Stimulated activated CD4-positive, alpha-beta T cell treated with anti-CD3 and anti-CD28 coated beads, Interleukin-4, amount 100 ng/mL, for 1 hour (primary cell): Measurements from ENCODE around the gene DNAAF5.

Experiments used
- DNase-seq: peaks from one replicate; pipeline ENCODE4 v3.0.0-alpha.2; 2020

The DNAAF5 gene

GRCh38 chr7:818031-818699 lies 91.7 kb downstream of the DNAAF5 start:
- DNase-seq, result no peak

- DNase-seq, result no peak
These were observed 93.8 kb downstream of the DNAAF5 start for GRCh38 chr7:820341-820740.

GRCh38 chr7:821688-822087 lies 95.2 kb downstream of the DNAAF5 start:
- no peak for DNase-seq

GRCh38 chr7:822692-823276 lies 96.3 kb downstream of the DNAAF5 start:
- DNase-seq, result no peak

GRCh38 chr7:823649-824048 lies 97.2 kb downstream of the DNAAF5 start:
- DNase-seq, result no peak

GRCh38 chr7:824081-824480 lies 97.6 kb downstream of the DNAAF5 start:
- DNase-seq, result no peak

GRCh38 chr7:824664-825063 lies 98.2 kb downstream of the DNAAF5 start:
- no peak for DNase-seq

- DNase-seq, result no peak
These were observed 98.9 kb downstream of the DNAAF5 start for GRCh38 chr7:825386-825785.

- DNase-seq, result no peak
These were observed 99.9 kb downstream of the DNAAF5 start for GRCh38 chr7:826230-826917.

- DNase-seq, result no peak
These were observed 102.5 kb downstream of the DNAAF5 start for GRCh38 chr7:828793-829561.

GRCh38 chr7:830069-830468 lies 103.6 kb downstream of the DNAAF5 start:
- DNase-seq, result no peak

- DNase-seq, result no peak
These were observed 105.2 kb downstream of the DNAAF5 start for GRCh38 chr7:831596-832166.

GRCh38 chr7:832167-832967 lies 105.9 kb downstream of the DNAAF5 start, which contains the start of gene SUN1:
SUN1 (plus strand) TSS chr7:832476; CDS start chr7:832525, 49 bp downstream.
- peak; percentile 68 for DNase-seq

- no peak for DNase-seq
These were observed 106.5 kb downstream of the DNAAF5 start for GRCh38 chr7:832968-833424.

GRCh38 chr7:833601-834258 lies 107.2 kb downstream of the DNAAF5 start:
- no peak for DNase-seq

- DNase-seq, result no peak
These were observed 107.8 kb downstream of the DNAAF5 start for GRCh38 chr7:834277-834676.

- no peak for DNase-seq
These were observed 108.5 kb downstream of the DNAAF5 start for GRCh38 chr7:835021-835420.

GRCh38 chr7:835485-836401 lies 109.2 kb downstream of the DNAAF5 start:
- no peak for DNase-seq
